Measurements from ENCODE around the gene PPIP5K2.

- TF ChIP-seq CTCF (IDR thresholded peaks at IDR 0.05) (no peak), POLR2A (IDR thresholded peaks at IDR 0.05) (no peak)
Observed at GRCh38 chr5:103132684-103133083, 12.6 kb downstream of the PPIP5K2 start.

Data from right lobe of liver (tissue), 4 donors.